Keratinocyte (primary cell): ENCODE measurements around the gene FCSK.

Source experiments
- CTCF ChIP-seq, 3 experiments: IDR thresholded peaks in 1 of 3; conservative IDR thresholded peaks in 1 of 3; optimal IDR thresholded peaks in 1 of 3; 2 replicates in 2 of 3; 3 replicates in 1 of 3; pipeline versions ENCODE3 to v1.5.1; 2011; ENCODE audit warnings: low read length in 3 of 3, mild to moderate bottlenecking in 3 of 3, moderate library complexity in 2 of 3, control low read depth in 1 of 3, inconsistent platforms in 1 of 3; ENCODE audit not compliant: insufficient read depth in 2 of 3; ENCODE audit errors: extremely low read depth in 1 of 3
- EZH2 ChIP-seq: IDR thresholded peaks from one replicate; pipeline ENCODE4 v1.6.1; 2012; ENCODE audit warnings: inconsistent platforms, mild to moderate bottlenecking, low read length, moderate library complexity

GRCh38 chr16:70527315-70527996 lies 73.1 kb downstream of the FCSK start:
- no peak for TF ChIP-seq CTCF (optimal IDR thresholded peaks at IDR 0.05 in 1 of 3, IDR thresholded peaks at IDR 0.05 in 1 of 3, conservative IDR thresholded peaks at IDR 0.05 in 1 of 3; ENCODE audit: extremely low read depth in 1 of 3, insufficient read depth in 2 of 3, low read length in 3 of 3)
- no peak for TF ChIP-seq EZH2
